ENCODE measurements around the gene TIGD3.

TIGD3 gene

GRCh38 chr11:65390099-65390941 is 35.8 kb downstream of the TIGD3 start:
- no peak for DNase-seq (ENCODE audit: low spot score)

GRCh38 chr11:65390996-65391395 is 36.4 kb downstream of the TIGD3 start:
- DNase-seq (ENCODE audit: low spot score), result peak; percentile 28

- no peak for DNase-seq (ENCODE audit: low spot score)
These were observed 37.8 kb downstream of the TIGD3 start for GRCh38 chr11:65392186-65392829.

GRCh38 chr11:65392899-65393298 is 38.3 kb downstream of the TIGD3 start:
- no peak for DNase-seq (ENCODE audit: low spot score)

- no peak for DNase-seq (ENCODE audit: low spot score)
These were observed 39.0 kb downstream of the TIGD3 start for GRCh38 chr11:65393513-65394079.

- DNase-seq (ENCODE audit: low spot score), result no peak
These were observed 39.6 kb downstream of the TIGD3 start for GRCh38 chr11:65394125-65394536.

GRCh38 chr11:65395961-65396530 is 41.5 kb downstream of the TIGD3 start:
- no peak for DNase-seq (ENCODE audit: low spot score)

GRCh38 chr11:65396769-65397745 is 42.5 kb downstream of the TIGD3 start:
- DNase-seq (ENCODE audit: low spot score), result no peak

- no peak for DNase-seq (ENCODE audit: low spot score)
These were observed 43.9 kb downstream of the TIGD3 start for GRCh38 chr11:65398362-65398910.

GRCh38 chr11:65399249-65399648 is 44.7 kb downstream of the TIGD3 start:
- DNase-seq (ENCODE audit: low spot score), result no peak

GRCh38 chr11:65399845-65400244 is 45.3 kb downstream of the TIGD3 start:
- DNase-seq (ENCODE audit: low spot score), result no peak

GRCh38 chr11:65400307-65401072 is 45.9 kb downstream of the TIGD3 start:
- no peak for DNase-seq (ENCODE audit: low spot score)

- no peak for DNase-seq (ENCODE audit: low spot score)
These were observed 46.7 kb downstream of the TIGD3 start for GRCh38 chr11:65401073-65401802.

- no peak for DNase-seq (ENCODE audit: low spot score)
These were observed 47.3 kb downstream of the TIGD3 start for GRCh38 chr11:65401803-65402248.

- DNase-seq (ENCODE audit: low spot score), result no peak
These were observed 48.2 kb downstream of the TIGD3 start for GRCh38 chr11:65402790-65403189.

GRCh38 chr11:65403607-65404121 is 49.1 kb downstream of the TIGD3 start:
- DNase-seq (ENCODE audit: low spot score), result no peak

- no peak for DNase-seq (ENCODE audit: low spot score)
These were observed 49.7 kb downstream of the TIGD3 start for GRCh38 chr11:65404210-65404609.

- no peak for DNase-seq (ENCODE audit: low spot score)
These were observed 50.2 kb downstream of the TIGD3 start for GRCh38 chr11:65404638-65405339.

Measured in HuH-7.5 (cell line).